Measurements from ENCODE around the gene NCBP2.
A peak's percentile ranks its signal among the peaks of the same experiment; 100 is the strongest.

Gene NCBP2

DNA sequence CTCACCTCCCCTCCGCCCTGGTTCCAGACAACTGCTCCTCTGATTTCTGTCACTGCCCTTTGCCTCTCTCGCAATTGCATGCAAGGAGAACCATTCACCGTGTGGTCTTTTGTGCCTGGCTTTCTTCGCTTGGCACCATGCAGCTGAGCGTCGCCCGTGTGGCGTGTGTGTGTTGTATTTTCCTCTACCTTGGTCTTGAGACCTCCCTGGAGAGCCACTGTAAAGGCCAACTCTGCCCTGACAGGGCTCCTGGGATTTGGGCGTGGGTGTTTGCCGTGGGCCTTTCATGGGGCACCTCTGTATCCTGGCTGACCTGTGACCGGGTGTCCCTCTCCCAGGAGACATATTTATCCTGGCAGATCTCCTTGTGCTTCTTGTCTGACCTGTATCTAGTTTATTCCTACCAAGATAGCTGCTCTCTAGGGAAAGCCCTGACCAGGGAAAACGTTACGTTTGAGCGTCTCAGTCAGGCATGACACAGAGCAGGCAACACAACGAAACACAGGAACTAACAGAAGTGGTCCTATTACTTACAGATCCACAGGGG is 28.3 kb upstream of the NCBP2 start:
- peaks cover 32% of the 10 kb centered on the region for H3K27me3 ChIP-seq
- H3K4me3 ChIP-seq (ENCODE audit: low read depth in 1 of 2, low read length in 1 of 2) = no peak overlapping the region
- no peaks in the 10 kb centered on the region for H3K36me3 ChIP-seq
- TF ChIP-seq, protein P1, sequence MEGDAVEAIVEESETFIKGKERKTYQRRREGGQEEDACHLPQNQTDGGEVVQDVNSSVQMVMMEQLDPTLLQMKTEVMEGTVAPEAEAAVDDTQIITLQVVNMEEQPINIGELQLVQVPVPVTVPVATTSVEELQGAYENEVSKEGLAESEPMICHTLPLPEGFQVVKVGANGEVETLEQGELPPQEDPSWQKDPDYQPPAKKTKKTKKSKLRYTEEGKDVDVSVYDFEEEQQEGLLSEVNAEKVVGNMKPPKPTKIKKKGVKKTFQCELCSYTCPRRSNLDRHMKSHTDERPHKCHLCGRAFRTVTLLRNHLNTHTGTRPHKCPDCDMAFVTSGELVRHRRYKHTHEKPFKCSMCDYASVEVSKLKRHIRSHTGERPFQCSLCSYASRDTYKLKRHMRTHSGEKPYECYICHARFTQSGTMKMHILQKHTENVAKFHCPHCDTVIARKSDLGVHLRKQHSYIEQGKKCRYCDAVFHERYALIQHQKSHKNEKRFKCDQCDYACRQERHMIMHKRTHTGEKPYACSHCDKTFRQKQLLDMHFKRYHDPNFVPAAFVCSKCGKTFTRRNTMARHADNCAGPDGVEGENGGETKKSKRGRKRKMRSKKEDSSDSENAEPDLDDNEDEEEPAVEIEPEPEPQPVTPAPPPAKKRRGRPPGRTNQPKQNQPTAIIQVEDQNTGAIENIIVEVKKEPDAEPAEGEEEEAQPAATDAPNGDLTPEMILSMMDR (IDR thresholded peaks at IDR 0.05) = no peak
- H3K27ac ChIP-seq = no peak overlapping the region
- H3K4me1 ChIP-seq (ENCODE audit: control insufficient read depth in 1 of 2, insufficient read depth in 1 of 2, low read depth in 1 of 2, low read length in 1 of 2) = peaks cover 9 to 14% of the 10 kb centered on the region in 2 experiments
- H3K9me3 ChIP-seq = no peaks in the 10 kb centered on the region

GRCh38 chr3:196969660-196970546 is 27.6 kb upstream of the NCBP2 start:
- peak overlapping the region; percentile 80 to 91 for H3K4me3 ChIP-seq (ENCODE audit: low read depth in 1 of 2, low read length in 1 of 2)
- H3K4me1 ChIP-seq (ENCODE audit: control insufficient read depth in 1 of 2, insufficient read depth in 1 of 2, low read depth in 1 of 2, low read length in 1 of 2) = peaks cover 9 to 14% of the 10 kb centered on the region in 2 experiments
- no peaks in the 10 kb centered on the region for H3K36me3 ChIP-seq
- TF ChIP-seq, protein P1 (IDR thresholded peaks at IDR 0.05) = peak; percentile 89
- H3K27ac ChIP-seq = peak overlapping the region; percentile 62
- H3K27me3 ChIP-seq = peaks cover 32% of the 10 kb centered on the region
- no peaks in the 10 kb centered on the region for H3K9me3 ChIP-seq

DNA sequence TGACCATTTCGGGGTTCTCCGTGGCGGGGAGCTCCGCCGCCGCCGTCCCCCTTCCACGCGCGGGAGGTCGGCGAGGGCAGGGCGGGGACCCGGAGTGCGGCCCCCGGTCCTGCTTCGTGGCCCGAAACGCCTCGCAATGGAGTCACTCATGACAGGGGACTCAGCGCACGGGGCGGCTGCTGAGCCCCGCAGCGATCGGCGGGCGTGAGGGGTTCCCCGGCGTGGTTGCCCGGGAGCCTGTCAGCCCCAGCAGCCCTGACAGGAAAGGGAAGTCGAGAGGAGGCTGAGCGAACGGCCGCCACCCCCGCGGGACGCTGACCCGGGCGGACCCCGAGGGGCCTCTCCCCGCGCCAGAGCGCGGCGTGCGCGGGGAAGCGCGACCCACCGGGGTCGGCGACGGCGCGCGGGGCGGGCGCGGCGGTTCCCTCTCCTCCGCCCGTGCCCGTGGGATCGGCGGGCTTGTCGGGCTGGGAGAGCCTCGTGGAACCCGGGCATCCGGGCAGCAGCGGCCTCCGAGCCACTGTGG is 26.9 kb upstream of the NCBP2 start:
- TF ChIP-seq, protein P1 (IDR thresholded peaks at IDR 0.05) = no peak
- Histone ChIP-seq H3K36me3 (no peaks in the 10 kb centered on the region), H3K4me3 (ENCODE audit: low read depth in 1 of 2, low read length in 1 of 2) (peak overlapping the region; percentile 80 to 91), H3K4me1 (ENCODE audit: control insufficient read depth in 1 of 2, insufficient read depth in 1 of 2, low read depth in 1 of 2, low read length in 1 of 2) (peaks cover 9 to 14% of the 10 kb centered on the region in 2 experiments), H3K27ac (peak overlapping the region; percentile 62), H3K9me3 (no peaks in the 10 kb centered on the region), H3K27me3 (peaks cover 32% of the 10 kb centered on the region)

- peak within 1 kb of the TSS; percentile 62 for H3K27ac ChIP-seq
- peaks cover 32% of the 10 kb centered on the region for H3K27me3 ChIP-seq
- no peaks in the 10 kb centered on the region for H3K9me3 ChIP-seq
- no peaks in the 10 kb centered on the region for H3K36me3 ChIP-seq
- peak within 1 kb of the TSS; percentile 80 to 91 for H3K4me3 ChIP-seq (ENCODE audit: low read depth in 1 of 2, low read length in 1 of 2)
- TF ChIP-seq, protein P1 (IDR thresholded peaks at IDR 0.05) = no peak
- H3K4me1 ChIP-seq (ENCODE audit: control insufficient read depth in 1 of 2, insufficient read depth in 1 of 2, low read depth in 1 of 2, low read length in 1 of 2) = peaks cover 9 to 14% of the 10 kb centered on the region in 2 experiments
These were observed 26.2 kb upstream of the NCBP2 start, which contains the start of gene PIGZ for GRCh38 chr3:196968233-196969133. TSS of gene PIGZ (minus strand) at chr3:196968833. CDS start at chr3:196952031, 16,802 bp downstream.

Data from neutrophil (primary cell).